ENCODE data around the gene FGFR4.

FGFR4 gene

DNA sequence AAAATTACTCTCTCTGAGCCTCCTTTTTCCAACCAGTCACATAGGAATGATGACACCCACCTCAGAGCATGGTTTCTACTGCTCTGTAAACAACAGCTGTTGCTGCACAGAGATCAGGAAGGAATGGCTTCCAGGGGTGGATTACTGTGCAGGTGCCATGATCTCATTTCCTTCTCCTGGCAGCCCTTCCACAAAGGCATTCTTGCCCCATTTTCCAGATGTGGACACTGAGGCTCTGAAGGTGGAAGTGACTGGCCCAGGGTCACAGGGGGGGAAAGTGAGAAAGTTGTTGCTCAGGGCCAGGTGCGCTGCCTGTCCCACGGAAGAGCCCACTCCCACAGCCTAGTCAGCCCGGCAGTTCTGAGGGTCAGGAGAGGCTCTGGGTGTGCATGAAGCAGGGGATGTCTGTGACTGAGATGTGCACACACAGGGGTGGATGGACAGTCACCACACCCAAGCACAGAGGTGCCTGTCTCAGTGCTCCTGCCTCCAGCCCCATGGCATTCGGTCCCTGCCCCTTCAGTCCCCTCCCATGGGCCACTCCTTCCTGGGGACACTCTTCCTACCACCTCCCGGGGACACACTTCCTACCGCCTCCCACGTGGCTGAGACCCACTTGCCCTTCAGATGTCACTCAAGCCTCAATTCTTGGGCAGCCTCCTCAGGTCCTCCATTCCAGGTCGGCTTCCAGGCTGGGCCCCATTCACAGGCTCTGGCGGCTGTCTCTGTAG, 17.0 kb downstream of the FGFR4 start:
- DNase-seq (ENCODE audit: low spot score): no peak

- no peak for DNase-seq (ENCODE audit: low spot score)
Measured at GRCh38 chr5:177105691-177106476, 19.2 kb downstream of the FGFR4 start.

GRCh38 chr5:177107159-177107558, 20.4 kb downstream of the FGFR4 start:
- DNase-seq (ENCODE audit: low spot score): no peak

- DNase-seq (ENCODE audit: low spot score): no peak
Measured at GRCh38 chr5:177109810-177110209, 23.1 kb downstream of the FGFR4 start.

DNA sequence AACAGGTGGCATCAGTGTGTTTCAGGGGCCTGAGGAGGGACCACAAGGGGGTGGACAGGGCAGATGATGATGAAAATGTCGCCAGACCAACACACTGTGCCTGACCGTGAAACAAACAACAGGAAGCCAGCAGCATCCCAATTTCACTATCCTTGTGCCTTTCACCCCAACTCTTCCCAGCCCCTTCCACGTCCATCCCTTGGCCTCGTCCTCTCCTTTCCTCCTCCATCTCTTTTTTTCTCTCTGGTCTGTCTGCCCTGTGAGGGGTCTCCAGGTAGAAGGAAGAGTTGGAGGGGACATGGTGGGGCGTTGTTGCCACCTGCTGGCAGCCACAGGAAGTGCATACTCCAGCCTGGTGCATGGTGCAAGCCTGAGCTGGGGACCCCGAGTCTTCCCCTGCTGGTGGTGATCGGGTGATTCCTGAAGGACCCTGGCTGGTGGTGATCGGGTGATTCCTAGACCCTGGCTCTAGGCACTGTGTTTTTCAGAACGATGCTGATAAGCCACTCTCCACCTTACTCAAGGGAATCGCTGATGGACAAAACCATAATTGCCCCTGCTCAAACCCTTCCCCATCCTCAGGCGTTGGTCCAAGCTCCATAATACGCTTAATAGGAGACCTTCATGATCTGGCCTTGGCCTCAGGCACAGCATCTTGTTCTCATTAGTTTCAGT, 25.1 kb downstream of the FGFR4 start:
- peak; percentile 76 for DNase-seq (ENCODE audit: low spot score)

DNA sequence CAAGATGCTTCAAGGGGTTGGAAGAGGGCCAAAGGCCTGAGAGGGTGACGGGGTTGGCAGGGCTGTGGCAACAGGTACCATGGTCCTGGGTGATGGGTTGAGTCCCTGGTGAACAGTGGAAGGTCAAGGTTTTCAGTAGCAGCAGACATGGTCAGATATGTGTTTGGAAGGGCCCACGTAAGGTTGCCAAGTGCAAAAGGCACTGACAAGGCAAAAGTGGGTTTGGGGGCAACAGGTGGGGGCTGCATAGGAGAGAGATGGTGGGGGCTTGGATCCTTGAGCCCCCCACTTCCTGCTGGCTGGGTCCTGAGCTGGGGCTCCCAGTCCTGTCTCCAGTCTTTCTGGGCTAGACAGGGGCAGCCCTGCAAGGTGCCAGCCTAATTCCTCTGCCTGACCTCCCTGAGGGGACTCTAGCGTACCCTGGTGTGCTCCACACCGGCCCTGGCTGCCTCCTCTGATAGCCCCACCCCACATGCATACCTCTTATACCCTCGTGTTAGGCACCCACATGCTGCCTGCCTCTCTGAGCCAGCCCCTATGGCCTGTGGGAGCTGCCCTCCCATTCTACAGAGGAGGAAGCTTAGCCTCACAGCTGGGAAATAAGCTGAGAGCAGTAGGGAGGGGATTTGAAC, 26.0 kb downstream of the FGFR4 start:
- no peak for DNase-seq (ENCODE audit: low spot score)

GRCh38 chr5:177113566-177114424, 27.1 kb downstream of the FGFR4 start:
- DNase-seq (ENCODE audit: low spot score): peak; percentile 92

DNA sequence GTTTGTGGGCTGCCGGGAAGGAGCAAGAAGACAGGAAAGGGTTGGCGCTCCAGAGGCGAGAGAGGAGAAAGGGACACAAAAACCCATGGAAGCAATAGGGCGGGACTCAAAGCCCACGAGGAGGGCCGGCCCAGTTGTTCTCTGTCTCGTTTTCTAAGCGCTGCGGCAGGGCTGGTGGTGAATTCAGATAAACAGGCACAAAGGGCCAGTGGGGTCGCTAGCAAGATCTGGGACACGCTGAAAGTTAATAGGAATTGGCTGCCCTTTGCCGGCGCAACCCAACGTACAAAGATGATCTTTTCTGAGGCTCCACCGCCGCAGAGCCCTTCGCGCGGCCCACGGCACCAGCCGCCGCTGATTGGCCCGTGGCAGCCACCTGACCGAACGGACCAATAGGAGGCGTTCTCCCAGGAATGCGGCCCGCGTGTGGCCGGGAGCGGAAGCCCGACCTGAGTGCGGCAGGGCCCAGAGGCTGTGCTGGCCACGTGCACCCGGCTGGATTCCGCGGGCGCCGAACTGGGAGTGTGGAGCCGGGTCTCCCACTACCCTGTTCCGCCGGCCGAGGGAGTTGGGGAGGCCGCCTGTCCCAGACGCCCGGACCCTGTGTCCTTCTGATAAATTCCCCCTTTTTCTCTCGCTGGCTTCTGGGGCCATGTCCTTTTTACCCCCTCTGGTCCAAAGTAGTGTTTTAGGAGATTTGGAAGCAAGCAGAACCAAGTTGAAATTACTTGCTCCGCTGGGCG, 30.1 kb downstream of the FGFR4 start:
- DNase-seq (ENCODE audit: low spot score): peak; percentile 96

GRCh38 chr5:177117441-177118045, 30.8 kb downstream of the FGFR4 start:
- no peak for DNase-seq (ENCODE audit: low spot score)

DNA sequence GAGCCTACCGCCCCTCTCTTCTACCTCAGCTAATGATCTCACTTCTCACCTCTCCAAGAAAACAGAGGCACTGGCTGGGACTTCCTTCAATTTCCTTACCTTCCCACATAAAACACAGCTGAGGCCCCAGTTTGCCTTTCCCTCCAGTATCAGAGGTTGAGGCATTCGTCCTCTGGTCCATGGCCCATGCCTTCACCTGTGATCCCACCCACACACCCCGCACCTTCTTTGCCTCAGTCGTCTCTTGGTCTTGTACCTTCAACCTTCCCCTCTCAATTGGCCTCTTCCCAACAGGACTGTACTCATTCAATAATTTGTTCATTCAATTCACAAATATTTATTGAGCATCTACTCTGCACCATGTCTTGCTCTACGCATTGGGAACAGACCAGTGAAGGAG, 35.9 kb downstream of the FGFR4 start:
- no peak for DNase-seq (ENCODE audit: low spot score)

DNA sequence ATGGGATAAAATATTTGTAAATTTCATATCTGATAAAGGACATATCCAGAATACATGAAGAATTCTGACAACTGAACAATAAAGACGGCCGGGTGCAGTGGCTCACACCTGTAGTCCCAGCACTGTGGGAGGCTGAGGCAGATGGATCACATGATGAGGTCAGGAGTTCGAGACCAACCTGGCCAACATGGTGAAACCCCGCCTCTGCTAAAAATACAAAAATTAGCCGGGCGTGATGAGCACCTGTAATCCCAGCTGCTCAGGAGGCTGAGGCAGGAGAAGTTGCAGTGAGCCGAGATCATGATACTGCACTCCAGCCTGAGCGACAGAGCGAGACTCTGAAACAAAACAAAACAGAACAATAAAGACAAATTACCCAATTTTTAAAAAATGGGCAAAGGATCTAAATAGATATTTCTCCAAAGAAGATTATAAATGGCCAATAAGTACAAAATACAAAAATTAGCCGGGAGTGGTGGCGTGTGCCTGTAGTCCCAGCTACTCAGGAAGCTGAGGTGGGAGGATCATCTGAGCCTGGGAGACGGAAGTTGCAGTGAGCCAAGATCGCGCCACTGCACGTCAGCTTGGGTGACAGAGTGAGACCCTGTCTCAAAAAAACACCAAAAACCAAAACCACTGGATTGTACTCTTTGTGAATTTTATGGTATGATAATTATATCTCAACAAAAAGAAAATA, 37.2 kb downstream of the FGFR4 start:
- DNase-seq (ENCODE audit: low spot score): no peak

- no peak for DNase-seq (ENCODE audit: low spot score)
Measured at GRCh38 chr5:177124486-177124991, 37.8 kb downstream of the FGFR4 start.

DNA sequence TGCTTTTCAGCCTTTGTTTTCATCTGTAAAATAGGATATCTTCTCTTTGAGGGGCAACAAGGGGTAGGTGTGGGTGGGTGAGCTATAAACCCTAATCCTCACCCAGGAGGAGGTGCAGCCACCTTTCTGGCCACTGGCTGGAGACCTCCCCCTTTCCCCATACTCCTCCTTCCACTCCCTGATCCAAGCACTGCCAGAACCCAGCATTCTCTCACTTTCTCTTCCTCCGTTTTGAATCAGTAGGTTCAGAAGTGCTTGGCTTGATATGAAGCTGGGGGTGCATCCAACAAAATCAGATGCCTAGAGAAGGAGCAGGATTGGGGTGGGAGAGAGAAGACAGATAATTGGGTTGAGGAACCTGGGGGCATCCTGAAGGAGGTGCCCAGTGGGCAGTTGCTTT, 40.1 kb downstream of the FGFR4 start:
- DNase-seq (ENCODE audit: low spot score): no peak

GRCh38 chr5:177128551-177128981, 41.9 kb downstream of the FGFR4 start:
- DNase-seq (ENCODE audit: low spot score): no peak

- DNase-seq (ENCODE audit: low spot score): peak; percentile 41
Measured at GRCh38 chr5:177130211-177131018, 43.7 kb downstream of the FGFR4 start.

DNA sequence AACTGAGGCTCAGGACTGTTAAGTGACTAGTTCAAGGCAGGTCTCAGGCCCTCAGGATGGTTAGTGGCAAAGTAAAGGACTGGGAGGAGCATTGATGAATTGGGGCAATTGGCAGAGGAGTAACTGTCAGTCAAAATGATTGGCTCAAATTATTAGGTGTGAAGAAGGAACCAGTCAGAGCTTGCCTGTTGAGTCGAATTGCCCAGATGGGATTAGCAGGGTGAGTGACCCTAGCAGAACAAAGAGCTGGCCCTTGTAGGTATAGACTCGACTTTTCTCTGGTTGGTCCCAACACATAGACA, 44.3 kb downstream of the FGFR4 start:
- no peak for DNase-seq (ENCODE audit: low spot score)

GRCh38 chr5:177131352-177132135, 44.8 kb downstream of the FGFR4 start:
- no peak for DNase-seq (ENCODE audit: low spot score)

Measured in GM03348 (cell line).